ENCODE results near the gene PTPRM.

- TF ChIP-seq EZH2 (IDR thresholded peaks at IDR 0.05; ENCODE audit: borderline replicate concordance, low read depth, low read length, severe bottlenecking): no peak
- TF ChIP-seq CTCF (IDR thresholded peaks at IDR 0.05; ENCODE audit: extremely low read depth in 1 of 2, insufficient read depth in 1 of 2, low read depth in 1 of 2, low read length in 2 of 2): no peak
- no peak for TF ChIP-seq FOS (IDR thresholded peaks at IDR 0.05; ENCODE audit: borderline replicate concordance, insufficient read depth, low read length)
- no peak for TF ChIP-seq POLR2A (IDR thresholded peaks at IDR 0.05; ENCODE audit: low read depth, low read length)
Observed at GRCh38 chr18:7886436-7886835, 319.3 kb downstream of the PTPRM start.

Measured in endothelial cell of umbilical vein (primary cell).